ENCODE measurements around the gene KRT31.
"Not testable (repeated sequence)": the region's sequence is repeated elsewhere in the genome, so short reads cannot be mapped to it uniquely, and the experiment has no call there.

KRT31 gene

GRCh38 chr17:41417576-41418015 lies 20.2 kb upstream of the KRT31 start:
- DNase-seq (ENCODE audit: low spot score) = peak; percentile 58

GRCh38 chr17:41417127-41417526 lies 19.7 kb upstream of the KRT31 start:
- no peak for DNase-seq (ENCODE audit: low spot score)

GRCh38 chr17:41416479-41416878 lies 19.1 kb upstream of the KRT31 start:
- peak; percentile 20 for DNase-seq (ENCODE audit: low spot score)

GRCh38 chr17:41415833-41416335 lies 18.5 kb upstream of the KRT31 start:
- DNase-seq (ENCODE audit: low spot score) = peak; percentile 81

GRCh38 chr17:41415411-41415810 lies 18.0 kb upstream of the KRT31 start:
- DNase-seq (ENCODE audit: low spot score) = peak; percentile 20

- DNase-seq (ENCODE audit: low spot score) = peak; percentile 59
These were observed 16.6 kb upstream of the KRT31 start for GRCh38 chr17:41413982-41414381.

- DNase-seq (ENCODE audit: low spot score) = peak; percentile 28
These were observed 16.0 kb upstream of the KRT31 start for GRCh38 chr17:41413353-41413957.

- DNase-seq (ENCODE audit: low spot score) = no peak
These were observed 13.8 kb upstream of the KRT31 start for GRCh38 chr17:41411072-41411840.

- DNase-seq (ENCODE audit: low spot score) = no peak
These were observed 9.8 kb upstream of the KRT31 start for GRCh38 chr17:41407226-41407625.

- peak; percentile 61 for DNase-seq (ENCODE audit: low spot score)
These were observed 8.8 kb upstream of the KRT31 start for GRCh38 chr17:41406205-41406604.

GRCh38 chr17:41404024-41404671 lies 6.7 kb upstream of the KRT31 start:
- peak; percentile 98 for DNase-seq (ENCODE audit: low spot score)

GRCh38 chr17:41403404-41404023 lies 6.1 kb upstream of the KRT31 start:
- DNase-seq (ENCODE audit: low spot score) = peak; percentile 11

GRCh38 chr17:41402161-41402560 lies 4.8 kb upstream of the KRT31 start:
- peak; percentile 62 for DNase-seq (ENCODE audit: low spot score)

GRCh38 chr17:41396340-41396739 lies 1.1 kb downstream of the KRT31 start:
- no peak for DNase-seq (ENCODE audit: low spot score)

GRCh38 chr17:41395611-41396010 lies 1.8 kb downstream of the KRT31 start:
- no peak for DNase-seq (ENCODE audit: low spot score)

- not testable (repeated sequence) for DNase-seq (ENCODE audit: low spot score)
These were observed 2.4 kb downstream of the KRT31 start for GRCh38 chr17:41395044-41395443.

GRCh38 chr17:41394254-41394996 lies 3.0 kb downstream of the KRT31 start:
- peak; percentile 66 for DNase-seq (ENCODE audit: low spot score)

GRCh38 chr17:41393826-41394225 lies 3.6 kb downstream of the KRT31 start:
- no peak for DNase-seq (ENCODE audit: low spot score)

GRCh38 chr17:41393294-41393693 lies 4.1 kb downstream of the KRT31 start:
- DNase-seq (ENCODE audit: low spot score) = no peak

GRCh38 chr17:41392278-41392677 lies 5.1 kb downstream of the KRT31 start:
- peak; percentile 61 for DNase-seq (ENCODE audit: low spot score)

- DNase-seq (ENCODE audit: low spot score) = no peak
These were observed 5.9 kb downstream of the KRT31 start for GRCh38 chr17:41391535-41391934.

Measured in kidney tubule cell (primary cell).